ENCODE measurements around the gene CCDC183. TPM values are rescaled to one million over a fixed set of nuclear protein-coding genes. Genes with fewer than 3 reads are reported as not detected.
"Not testable (repeated sequence)": the region's sequence is repeated elsewhere in the genome, so short reads cannot be mapped to it uniquely, and the experiment has no call there.

CCDC183 gene
- total RNA-seq, 1 donor from 2014 or later = 0.06 TPM

DNA sequence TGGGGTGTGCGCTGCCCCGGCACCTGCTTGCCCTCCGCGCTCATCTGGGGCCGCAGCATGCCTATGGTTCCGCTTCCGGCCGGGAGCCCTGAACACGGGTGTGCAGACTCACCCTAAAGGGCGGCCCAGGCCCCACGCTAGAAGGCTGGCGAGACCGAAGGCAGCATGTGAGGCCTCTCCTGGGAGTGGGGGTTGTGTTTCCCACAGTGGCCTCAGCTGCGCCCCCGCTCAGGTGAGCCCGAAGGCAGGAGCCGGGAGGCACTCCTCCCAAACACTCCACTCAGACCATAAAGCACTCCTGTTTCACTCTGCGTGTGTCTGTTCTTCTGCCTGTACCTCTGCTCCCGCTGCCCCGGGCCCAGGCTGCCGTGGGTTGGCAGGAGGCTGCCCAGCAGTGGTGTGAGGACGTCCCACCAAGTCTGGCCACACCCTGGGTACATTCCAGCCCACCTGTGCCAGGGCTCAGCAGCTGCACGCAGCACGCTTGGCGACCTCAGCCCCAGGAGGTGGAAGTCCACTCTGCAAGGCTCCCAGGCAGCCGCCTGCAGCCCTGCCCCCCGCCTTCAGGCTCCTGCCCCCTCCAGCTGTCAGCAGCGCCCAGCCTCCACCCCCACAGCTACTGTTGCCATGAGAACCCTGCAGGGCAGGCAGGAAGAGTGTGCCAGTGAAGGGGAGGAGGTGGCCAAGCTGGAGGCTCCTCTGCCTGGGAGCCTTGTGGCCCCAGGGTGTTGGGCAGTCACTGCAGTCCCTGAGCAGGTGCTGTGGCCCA, 44.9 kb downstream of the CCDC183 start:
- TF ChIP-seq, protein P1, sequence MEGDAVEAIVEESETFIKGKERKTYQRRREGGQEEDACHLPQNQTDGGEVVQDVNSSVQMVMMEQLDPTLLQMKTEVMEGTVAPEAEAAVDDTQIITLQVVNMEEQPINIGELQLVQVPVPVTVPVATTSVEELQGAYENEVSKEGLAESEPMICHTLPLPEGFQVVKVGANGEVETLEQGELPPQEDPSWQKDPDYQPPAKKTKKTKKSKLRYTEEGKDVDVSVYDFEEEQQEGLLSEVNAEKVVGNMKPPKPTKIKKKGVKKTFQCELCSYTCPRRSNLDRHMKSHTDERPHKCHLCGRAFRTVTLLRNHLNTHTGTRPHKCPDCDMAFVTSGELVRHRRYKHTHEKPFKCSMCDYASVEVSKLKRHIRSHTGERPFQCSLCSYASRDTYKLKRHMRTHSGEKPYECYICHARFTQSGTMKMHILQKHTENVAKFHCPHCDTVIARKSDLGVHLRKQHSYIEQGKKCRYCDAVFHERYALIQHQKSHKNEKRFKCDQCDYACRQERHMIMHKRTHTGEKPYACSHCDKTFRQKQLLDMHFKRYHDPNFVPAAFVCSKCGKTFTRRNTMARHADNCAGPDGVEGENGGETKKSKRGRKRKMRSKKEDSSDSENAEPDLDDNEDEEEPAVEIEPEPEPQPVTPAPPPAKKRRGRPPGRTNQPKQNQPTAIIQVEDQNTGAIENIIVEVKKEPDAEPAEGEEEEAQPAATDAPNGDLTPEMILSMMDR (conservative IDR thresholded peaks at IDR 0.05; ENCODE audit: low read depth, low read length) = no peak
- no peak for DNase-seq (ENCODE audit: low read depth)
- no peak overlapping the region for H3K4me3 ChIP-seq (ENCODE audit: low read depth, low read length)

GRCh38 chr9:136841646-136842379, 45.7 kb downstream of the CCDC183 start:
- peak overlapping the region; percentile 65 for H3K4me3 ChIP-seq (ENCODE audit: low read depth, low read length)
- not testable (repeated sequence) for DNase-seq (ENCODE audit: low read depth)

GRCh38 chr9:136842380-136842948, 46.3 kb downstream of the CCDC183 start, which contains the start of gene AJM1:
Gene AJM1 (plus strand): TSS chr9:136842478. CDS start chr9:136844415, 1,937 bp downstream.
- peak within 1 kb of the TSS; percentile 65 for H3K4me3 ChIP-seq (ENCODE audit: low read depth, low read length)
- TF ChIP-seq, protein P1 (conservative IDR thresholded peaks at IDR 0.05; ENCODE audit: low read depth, low read length) = peak; percentile 78
- DNase-seq (ENCODE audit: low read depth) = not testable (repeated sequence)

DNA sequence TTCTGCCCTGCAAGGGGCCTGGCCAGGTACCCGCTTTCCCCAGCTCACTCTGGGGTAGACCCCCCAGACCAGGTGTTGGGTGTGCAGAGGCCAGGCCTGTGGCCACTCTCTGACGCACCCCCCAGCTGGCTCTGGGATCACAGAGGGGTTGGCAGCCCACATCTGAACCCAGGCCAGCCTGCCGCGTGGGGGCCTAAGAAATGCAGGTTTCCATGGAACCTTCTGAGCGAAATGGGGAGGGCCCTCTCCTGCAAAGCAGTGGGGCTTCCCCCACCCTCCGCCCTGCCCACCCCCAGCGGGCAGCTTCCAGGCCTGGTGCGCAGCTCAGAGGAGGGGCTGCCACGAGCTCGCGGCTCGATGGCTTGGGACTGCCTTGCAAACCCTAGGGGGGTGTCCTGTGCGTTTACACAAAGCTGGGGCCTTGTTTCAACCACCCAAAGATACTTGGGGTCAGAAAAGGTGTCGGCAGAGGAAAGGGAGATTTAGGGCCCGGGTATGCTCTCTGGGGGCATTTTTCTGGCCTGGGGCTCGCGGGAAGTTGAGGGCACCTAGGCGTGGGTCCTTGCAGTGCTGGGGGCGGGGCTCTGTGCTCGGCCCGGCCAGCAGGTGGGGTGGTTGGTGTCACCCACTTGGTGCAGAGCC, 47.1 kb downstream of the CCDC183 start:
- not testable (repeated sequence) for DNase-seq (ENCODE audit: low read depth)
- peak overlapping the region; percentile 34 for H3K4me3 ChIP-seq (ENCODE audit: low read depth, low read length)

DNA sequence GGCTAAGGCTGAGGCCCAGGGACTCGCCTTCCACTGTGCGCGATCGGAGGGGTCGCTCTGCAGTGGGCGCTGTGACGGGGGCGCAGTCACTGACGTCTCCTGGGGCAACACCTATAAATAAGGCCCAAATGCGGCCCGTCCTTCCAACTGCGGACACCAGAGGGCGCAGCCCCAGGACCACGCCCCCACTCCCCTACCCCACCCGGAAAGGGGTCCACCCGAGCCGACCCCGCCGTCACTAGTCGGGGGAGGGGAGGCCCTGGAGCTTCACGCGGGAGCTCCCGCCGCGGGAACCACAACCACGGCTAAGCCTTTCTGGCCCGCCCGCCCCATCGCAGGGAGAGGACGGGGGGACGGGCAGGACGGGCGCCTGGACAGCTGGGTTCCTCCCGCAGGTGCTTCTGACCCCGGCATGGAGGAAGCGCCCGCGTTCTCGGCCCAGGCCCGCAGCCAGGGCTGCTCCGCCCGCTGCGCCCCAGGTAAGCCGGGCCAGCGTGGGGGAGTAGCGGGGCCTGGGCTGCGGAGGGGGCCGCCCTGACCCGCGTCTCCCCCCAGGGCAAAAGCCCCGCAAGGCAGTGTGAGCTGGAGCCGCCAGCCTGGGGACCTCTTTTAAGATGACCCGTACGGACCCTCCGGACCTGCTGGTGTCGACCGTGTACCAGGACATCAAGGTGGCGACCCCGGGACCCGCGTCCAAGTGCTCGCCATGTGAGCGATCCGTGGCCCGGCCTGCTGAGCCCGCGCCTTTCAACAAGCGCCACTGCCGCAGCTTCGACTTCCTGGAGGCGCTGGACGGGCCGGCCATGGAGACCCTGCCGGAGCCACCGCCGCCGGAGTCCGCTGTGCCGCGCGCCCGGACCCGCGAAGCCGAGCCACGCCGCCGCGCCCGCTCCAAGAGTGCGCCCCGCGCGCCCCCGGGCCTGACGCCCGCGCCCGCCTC, 47.9 kb downstream of the CCDC183 start:
- TF ChIP-seq, protein P1 (conservative IDR thresholded peaks at IDR 0.05; ENCODE audit: low read depth, low read length) = peak; percentile 45
- H3K4me3 ChIP-seq (ENCODE audit: low read depth, low read length) = peak overlapping the region; percentile 34
- DNase-seq (ENCODE audit: low read depth) = not testable (repeated sequence)

GRCh38 chr9:136844761-136845464, 48.8 kb downstream of the CCDC183 start:
- TF ChIP-seq, protein P1 (conservative IDR thresholded peaks at IDR 0.05; ENCODE audit: low read depth, low read length) = no peak
- H3K4me3 ChIP-seq (ENCODE audit: low read depth, low read length) = no peak overlapping the region
- DNase-seq (ENCODE audit: low read depth) = no peak
